Esophagus squamous epithelium (tissue), 5 donors: ENCODE measurements around the gene ACAA1. TPM values are rescaled to one million over a fixed set of nuclear protein-coding genes. Genes with fewer than 3 reads are reported as not detected.

ENCODE experiments used
- DNase-seq: peaks from one replicate; lab custom pipeline; 2025; lab: John Stamatoyannopoulos, UW
- H3K27ac ChIP-seq, 4 donors: fragments of 200-600 bp; sonication (generic); one replicate each; pipeline ENCODE4 v1.5.1; 2016 to 2019; ENCODE audit warnings: mild to moderate bottlenecking in 1 of 4
- H3K27me3 ChIP-seq, 4 donors: fragments of 200-600 bp; sonication (generic); 1 replicate in 3 of 4; 2 replicates in 1 of 4; pipeline versions ENCODE4 v1.5.1 to v1.6.0; 2017 to 2021; ENCODE audit warnings: antibody characterized with exemption in 1 of 4
- H3K36me3 ChIP-seq, 3 donors: fragments of 200-600 bp; sonication (generic); one replicate each; pipeline ENCODE4 v1.5.1; 2016 to 2019
- H3K4me1 ChIP-seq, 3 donors: fragments of 200-600 bp; sonication (generic); one replicate each; pipeline ENCODE4 v1.5.1; 2017 to 2019
- H3K4me3 ChIP-seq, 4 donors: fragments of 200-600 bp; sonication (generic); 1 replicate in 3 of 4; 2 replicates in 1 of 4; pipeline ENCODE4 v1.5.1; 2016 to 2019; ENCODE audit warnings: mild to moderate bottlenecking in 2 of 4, moderate library complexity in 1 of 4
- H3K9me3 ChIP-seq, 3 donors: fragments of 200-600 bp; sonication (generic); one replicate each; pipeline ENCODE4 v1.5.1; 2016 to 2019
- CTCF ChIP-seq, 6 experiments: fragments of 450-650 bp in 4 of 6; fragments of 200-600 bp in 2 of 6; sonication (generic) in 2 of 6; IDR thresholded peaks; one replicate each; pipeline ENCODE4 v1.5.1; 2016 to 2019; ENCODE audit warnings: antibody characterized with exemption in 6 of 6, mild to moderate bottlenecking in 4 of 6, moderate library complexity in 4 of 6
- POLR2A ChIP-seq, 4 donors: fragments of 450-650 bp; IDR thresholded peaks; one replicate each; pipeline ENCODE4 v1.6.1; 2017; ENCODE audit warnings: antibody characterized with exemption in 4 of 4, mild to moderate bottlenecking in 4 of 4, moderate library complexity in 3 of 4
- WGBS, 2 donors: methylation state at CpG; one replicate each; pipeline ENCODE4 v1.1.5; 2018; 5-methylcytosine and 5-hydroxymethylcytosine counted together
- intact Hi-C: fragments of 100-400 bp; cut with DNase I; formaldehyde crosslinking; loops from one replicate; pipeline ENCODE4 v1.15.0; 2022
- total RNA-seq, 4 donors: library from RNA; depleted of rRNA; stranded (reverse); fragments of >200 nt; gene quantifications; one replicate each; pipeline ENCODE4 v1.1.0, GENCODE V29; 2016
- donor health status: DM: yes; HTN: yes; CAD: no.

The ACAA1 gene
- total RNA-seq, 4 donors from 2014 or later = 63.5 to 75.2 (median 68.7) TPM

GRCh38 chr3:38154033-38154494 is 17.1 kb upstream of the ACAA1 start:
- Histone ChIP-seq H3K27me3 (no peaks in the 10 kb centered on the region), H3K36me3 (no peaks in the 10 kb centered on the region), H3K27ac (peak overlapping the region; percentile 68 to 89 (median 82)), H3K4me3 (no peak overlapping the region), H3K4me1 (peaks cover 4 to 57% (median 4%) of the 10 kb centered on the region in 3 donors), H3K9me3 (no peaks in the 10 kb centered on the region)
- DNase-seq = no peak
- TF ChIP-seq POLR2A (IDR thresholded peaks at IDR 0.05) = no peak
- no peak for TF ChIP-seq CTCF (IDR thresholded peaks at IDR 0.05)
- WGBS, 2 donors = 45 to 58% methylated on average over 2 of the region's 2 CpGs
- intact Hi-C loops = no loop called here

DNA sequence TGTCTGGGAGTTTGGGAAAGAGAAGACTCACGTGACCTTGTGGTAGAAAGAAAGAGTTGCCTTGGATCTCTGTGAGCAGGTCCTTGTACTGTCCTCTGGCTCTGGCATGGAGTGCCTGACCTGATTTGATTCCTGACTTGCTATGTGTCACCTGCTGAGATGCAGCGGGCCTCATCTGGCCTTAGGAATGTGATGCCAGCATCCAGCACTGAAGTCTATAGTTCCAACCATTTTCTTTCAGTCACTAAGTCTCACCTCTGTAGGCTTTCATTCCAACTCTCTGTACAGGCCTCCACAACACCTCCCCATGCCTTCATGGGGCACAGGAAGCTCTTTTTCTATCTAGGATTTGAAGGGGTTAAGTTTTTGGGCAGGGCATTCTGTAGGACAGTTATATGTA is 16.3 kb upstream of the ACAA1 start:
- peaks cover 4 to 58% (median 4%) of the 10 kb centered on the region in 3 donors for H3K4me1 ChIP-seq
- intact Hi-C loops = no loop called here
- H3K4me3 ChIP-seq = no peak overlapping the region
- no peaks in the 10 kb centered on the region for H3K36me3 ChIP-seq
- TF ChIP-seq CTCF (IDR thresholded peaks at IDR 0.05) (no peak), POLR2A (IDR thresholded peaks at IDR 0.05) (no peak)
- H3K27ac ChIP-seq = peak overlapping the region in 3 of 4 donors; percentile 80 to 89 (median 83)
- no peak for DNase-seq
- no peaks in the 10 kb centered on the region for H3K27me3 ChIP-seq
- 81 to 90% methylated on average over 2 of the region's 2 CpGs for WGBS, 2 donors
- H3K9me3 ChIP-seq = no peaks in the 10 kb centered on the region

DNA sequence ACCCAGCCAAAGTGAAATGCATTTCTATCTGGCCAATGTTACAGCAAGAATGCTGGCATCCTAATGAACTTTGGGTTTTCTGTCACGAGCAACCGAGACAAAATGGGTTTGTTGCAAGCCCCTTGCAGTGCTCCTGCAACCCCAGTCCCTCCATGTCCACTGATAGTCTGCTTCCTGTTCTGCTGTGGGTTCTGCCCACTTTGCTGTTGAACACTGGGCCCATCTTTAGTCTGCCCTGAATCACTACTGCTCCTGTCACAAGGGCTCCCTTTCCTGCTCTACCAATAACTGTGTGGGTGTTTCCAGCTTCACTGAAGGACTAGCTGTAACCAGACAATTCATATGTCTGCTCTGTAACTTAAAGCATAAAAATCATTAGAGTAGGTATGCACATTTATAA is 15.7 kb upstream of the ACAA1 start:
- Histone ChIP-seq H3K27ac (peak overlapping the region; percentile 40 to 89 (median 82)), H3K9me3 (no peaks in the 10 kb centered on the region), H3K36me3 (no peaks in the 10 kb centered on the region), H3K4me1 (peaks cover 4 to 61% (median 4%) of the 10 kb centered on the region in 3 donors), H3K4me3 (no peak overlapping the region), H3K27me3 (no peaks in the 10 kb centered on the region)
- WGBS, 2 donors = 92 to 100% methylated on average over 2 of the region's 2 CpGs
- no peak for DNase-seq
- TF ChIP-seq POLR2A (IDR thresholded peaks at IDR 0.05) (no peak), CTCF (IDR thresholded peaks at IDR 0.05) (no peak)
- intact Hi-C loops = no loop called here

- WGBS, 2 donors = 46 to 71% methylated on average over 3 of the region's 3 CpGs
Observed at GRCh38 chr3:38151667-38152265, 14.8 kb upstream of the ACAA1 start.

More at GRCh38 chr3:38151667-38152265, 14.8 kb upstream of the ACAA1 start:
- no peaks in the 10 kb centered on the region for H3K27me3 ChIP-seq
- DNase-seq = no peak
- intact Hi-C loops = no loop called here
- no peaks in the 10 kb centered on the region for H3K9me3 ChIP-seq
- H3K4me3 ChIP-seq = no peak overlapping the region
- H3K4me1 ChIP-seq = peaks cover 4 to 61% (median 4%) of the 10 kb centered on the region in 3 donors
- peak overlapping the region; percentile 53 to 89 (median 76) for H3K27ac ChIP-seq
- no peak for TF ChIP-seq POLR2A (IDR thresholded peaks at IDR 0.05)
- no peak for TF ChIP-seq CTCF (IDR thresholded peaks at IDR 0.05)
- H3K36me3 ChIP-seq = no peaks in the 10 kb centered on the region
